ENCODE measurements around the gene AKR1D1.

AKR1D1 gene

DNA sequence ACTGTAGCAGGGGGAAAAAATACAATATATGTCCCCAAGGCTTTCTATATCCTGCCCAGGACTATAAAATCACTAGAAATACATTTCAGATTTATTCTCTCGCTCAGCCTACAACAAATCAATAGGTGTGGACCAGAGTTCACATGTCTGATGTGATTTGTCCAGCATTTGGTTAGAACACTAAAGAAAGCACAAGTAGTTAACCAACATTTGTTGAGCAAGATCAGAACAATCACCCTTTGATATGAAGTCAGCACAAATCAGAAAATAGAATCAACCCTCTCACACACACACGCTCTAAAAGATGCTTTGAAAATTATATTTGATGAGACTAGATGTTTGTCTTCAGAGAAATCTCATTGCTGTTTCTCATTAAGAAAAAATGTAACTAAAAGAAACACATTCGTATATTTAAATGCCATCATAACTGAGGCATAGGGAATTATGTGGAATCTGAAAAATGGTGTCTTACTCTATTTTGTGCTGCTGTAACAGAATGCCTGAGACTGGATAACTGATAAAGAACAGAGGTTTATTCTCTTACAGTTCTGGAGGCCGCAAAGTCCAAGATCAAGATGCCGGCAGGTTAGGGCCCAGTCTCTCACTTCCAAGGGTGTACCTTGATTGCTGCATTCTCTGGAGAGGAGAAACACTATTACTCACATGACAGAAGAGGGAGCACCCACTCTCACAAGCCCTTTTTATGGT lies 10.5 kb downstream of the AKR1D1 start:
- TF ChIP-seq, protein P1, sequence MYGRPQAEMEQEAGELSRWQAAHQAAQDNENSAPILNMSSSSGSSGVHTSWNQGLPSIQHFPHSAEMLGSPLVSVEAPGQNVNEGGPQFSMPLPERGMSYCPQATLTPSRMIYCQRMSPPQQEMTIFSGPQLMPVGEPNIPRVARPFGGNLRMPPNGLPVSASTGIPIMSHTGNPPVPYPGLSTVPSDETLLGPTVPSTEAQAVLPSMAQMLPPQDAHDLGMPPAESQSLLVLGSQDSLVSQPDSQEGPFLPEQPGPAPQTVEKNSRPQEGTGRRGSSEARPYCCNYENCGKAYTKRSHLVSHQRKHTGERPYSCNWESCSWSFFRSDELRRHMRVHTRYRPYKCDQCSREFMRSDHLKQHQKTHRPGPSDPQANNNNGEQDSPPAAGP (tag by site-specific recombination; IDR thresholded peaks at IDR 0.05), result no peak
- TF ChIP-seq ZFP41 (tag by site-specific recombination; IDR thresholded peaks at IDR 0.05; ENCODE audit: borderline replicate concordance) (no peak), ZNF510 (tag by site-specific recombination; IDR thresholded peaks at IDR 0.05; ENCODE audit: insufficient replicate concordance) (no peak), MZF1 (tag by site-specific recombination; IDR thresholded peaks at IDR 0.05; ENCODE audit: borderline replicate concordance) (no peak), ZFP3 (tag by site-specific recombination; IDR thresholded peaks at IDR 0.05; ENCODE audit: low read depth) (no peak), ZNF140 (tag by site-specific recombination; IDR thresholded peaks at IDR 0.05) (no peak), ZNF214 (tag by site-specific recombination; IDR thresholded peaks at IDR 0.05; ENCODE audit: borderline replicate concordance) (no peak), ZNF292 (tag by site-specific recombination; IDR thresholded peaks at IDR 0.05; ENCODE audit: borderline replicate concordance, low read depth) (no peak), ZNF239 (tag by site-specific recombination; IDR thresholded peaks at IDR 0.05) (no peak), HIC1 (tag by site-specific recombination; IDR thresholded peaks at IDR 0.05) (no peak), ZNF274 (IDR thresholded peaks at IDR 0.05; ENCODE audit: low read length) (no peak), ZNF274 (tag by site-specific recombination; IDR thresholded peaks at IDR 0.05; ENCODE audit: borderline replicate concordance) (no peak)
- TF ChIP-seq, protein P2, sequence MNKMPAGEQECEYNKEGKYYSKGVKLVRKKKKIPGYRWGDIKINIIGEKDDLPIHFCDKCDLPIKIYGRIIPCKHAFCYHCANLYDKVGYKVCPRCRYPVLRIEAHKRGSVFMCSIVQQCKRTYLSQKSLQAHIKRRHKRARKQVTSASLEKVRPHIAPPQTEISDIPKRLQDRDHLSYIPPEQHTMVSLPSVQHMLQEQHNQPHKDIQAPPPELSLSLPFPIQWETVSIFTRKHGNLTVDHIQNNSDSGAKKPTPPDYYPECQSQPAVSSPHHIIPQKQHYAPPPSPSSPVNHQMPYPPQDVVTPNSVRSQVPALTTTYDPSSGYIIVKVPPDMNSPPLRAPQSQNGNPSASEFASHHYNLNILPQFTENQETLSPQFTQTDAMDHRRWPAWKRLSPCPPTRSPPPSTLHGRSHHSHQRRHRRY (tag by site-specific recombination; IDR thresholded peaks at IDR 0.05), result no peak
- Histone ChIP-seq H3K4me1 (ENCODE audit: control insufficient read depth, insufficient read depth, low read length) (no peaks in the 10 kb centered on the region), H3K27ac (ENCODE audit: extremely low read depth, low read depth, low read length) (no peak overlapping the region), H3K4me3 (ENCODE audit: low read depth, low read length) (no peak overlapping the region), H3K36me3 (ENCODE audit: control insufficient read depth in 2 of 2, insufficient read depth in 1 of 2, low read length in 2 of 2) (no peaks in the 10 kb centered on the region), H3K9me3 (ENCODE audit: control insufficient read depth, insufficient read depth, low read depth, low read length) (no peaks in the 10 kb centered on the region)
- CTCF ChIA-PET, result no interaction called here
- POLR2A ChIA-PET, result no interaction called here

DNA sequence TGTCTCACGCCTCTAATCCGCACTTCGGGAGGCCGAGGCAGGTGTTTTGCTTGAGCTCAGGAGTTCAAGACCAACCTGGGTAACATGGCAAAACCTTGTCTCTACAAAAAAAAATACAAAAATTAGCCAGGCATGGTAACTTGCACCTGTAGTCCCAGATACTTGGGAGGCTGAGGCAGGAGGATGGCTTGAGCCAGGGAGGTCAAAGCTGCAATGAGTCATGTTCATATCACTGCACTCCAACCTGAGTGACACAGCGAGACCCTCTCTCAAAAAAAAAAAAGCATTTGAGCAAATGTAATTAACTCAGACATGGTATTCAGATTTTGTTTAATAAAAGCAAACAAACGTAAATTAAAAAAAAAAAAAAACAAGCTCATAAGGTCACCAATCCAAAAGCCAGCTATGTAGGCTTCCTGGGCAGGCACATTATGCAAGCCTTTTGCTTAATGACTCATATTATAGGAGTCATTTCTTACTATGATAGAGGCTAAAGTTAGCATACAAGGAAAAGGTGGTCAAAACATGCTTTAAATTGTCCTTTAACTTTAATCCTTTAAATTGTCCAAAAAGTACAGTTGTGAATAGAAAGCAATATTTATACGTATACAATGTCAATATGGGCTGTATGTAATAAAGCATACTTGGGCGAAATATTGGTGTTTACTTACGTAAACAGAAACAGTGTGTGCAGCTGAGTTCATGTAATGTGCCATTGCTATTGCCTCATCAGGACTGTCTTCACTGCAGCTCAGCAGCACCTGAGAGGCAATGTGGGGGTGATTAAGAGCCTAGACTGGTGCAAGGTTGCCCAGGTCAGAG lies 13.0 kb downstream of the AKR1D1 start:
- H3K4me3 ChIP-seq (ENCODE audit: low read depth, low read length), result no peak overlapping the region
- ChIA-PET CTCF (interaction anchor here (0.6 kb wide), 1 partner anchor 118 kb away, joined by 4 read pairs; no protein-coding TSS in a partner anchor), POLR2A (no interaction called here)
- H3K36me3 ChIP-seq (ENCODE audit: control insufficient read depth in 2 of 2, insufficient read depth in 1 of 2, low read length in 2 of 2), result no peaks in the 10 kb centered on the region
- no peaks in the 10 kb centered on the region for H3K4me1 ChIP-seq (ENCODE audit: control insufficient read depth, insufficient read depth, low read length)
- TF ChIP-seq ZXDB (tag by site-specific recombination; IDR thresholded peaks at IDR 0.05) (no peak), ZNF24 (tag by site-specific recombination; IDR thresholded peaks at IDR 0.05) (no peak), ZNF558 (tag by site-specific recombination; IDR thresholded peaks at IDR 0.05) (no peak), CTCF (tag by site-specific recombination; IDR thresholded peaks at IDR 0.05) (no peak), SETDB1 (IDR thresholded peaks at IDR 0.05; ENCODE audit: insufficient read length, low read length) (peak; percentile 16), ZNF335 (tag by site-specific recombination; conservative IDR thresholded peaks at IDR 0.05) (peak; percentile 44; the same call in 1 of the 2 replicates), ZNF324 (tag by site-specific recombination; IDR thresholded peaks at IDR 0.05) (0 out of 2 replicates have a peak, but pooled peaks have one; percentile 29), TCF7L2 (IDR thresholded peaks at IDR 0.05; ENCODE audit: borderline replicate concordance, low read depth, low read length) (no peak)
- H3K27ac ChIP-seq (ENCODE audit: extremely low read depth, low read depth, low read length), result no peak overlapping the region
- H3K9me3 ChIP-seq (ENCODE audit: control insufficient read depth, insufficient read depth, low read depth, low read length), result no peaks in the 10 kb centered on the region

All from HEK293 (cell line).